ENCODE measurements around the gene SLC15A3.

SLC15A3 gene

GRCh38 chr11:60939855-60940254, 12.1 kb downstream of the SLC15A3 start:
- H3K36me3 ChIP-seq (ENCODE audit: insufficient read depth, low read length) = peaks cover 17% of the 10 kb centered on the region
- H3K4me1 ChIP-seq (ENCODE audit: insufficient read depth, low read length) = peaks cover 8% of the 10 kb centered on the region
- H3K4me3 ChIP-seq (ENCODE audit: low read length) = no peak overlapping the region
- no peaks in the 10 kb centered on the region for H3K9me3 ChIP-seq (ENCODE audit: low read length)
- no peak overlapping the region for H2AFZ ChIP-seq (ENCODE audit: low read depth, low read length)
- no peaks in the 10 kb centered on the region for H3K27me3 ChIP-seq (ENCODE audit: insufficient read depth, low read length)

DNA sequence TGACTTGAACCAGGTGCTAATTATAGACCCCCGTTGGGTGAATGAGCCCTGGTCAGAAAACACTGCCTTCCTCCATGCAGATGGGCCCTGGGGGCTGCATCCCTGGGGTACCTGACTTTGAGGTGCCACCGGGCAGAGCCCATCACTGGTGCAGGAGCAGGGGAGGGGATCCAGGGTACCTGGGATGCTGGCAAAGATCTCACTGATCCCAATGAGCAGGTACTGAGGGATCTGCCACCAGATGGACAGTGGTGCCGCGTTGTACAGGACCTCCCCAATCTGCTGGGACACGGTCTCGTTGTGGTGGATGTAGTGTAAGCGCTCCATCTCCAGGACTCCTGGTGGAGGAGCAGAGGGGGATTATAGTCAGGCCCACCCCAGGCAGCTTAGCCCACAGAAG, 12.7 kb downstream of the SLC15A3 start:
- no peaks in the 10 kb centered on the region for H3K27me3 ChIP-seq (ENCODE audit: insufficient read depth, low read length)
- H2AFZ ChIP-seq (ENCODE audit: low read depth, low read length) = no peak overlapping the region
- peaks cover 17% of the 10 kb centered on the region for H3K36me3 ChIP-seq (ENCODE audit: insufficient read depth, low read length)
- H3K4me1 ChIP-seq (ENCODE audit: insufficient read depth, low read length) = peaks cover 8% of the 10 kb centered on the region
- H3K4me3 ChIP-seq (ENCODE audit: low read length) = no peak overlapping the region
- H3K9me3 ChIP-seq (ENCODE audit: low read length) = no peaks in the 10 kb centered on the region

GRCh38 chr11:60938500-60938899, 13.5 kb downstream of the SLC15A3 start:
- Histone ChIP-seq H3K4me3 (ENCODE audit: low read length) (no peak overlapping the region), H3K9me3 (ENCODE audit: low read length) (no peaks in the 10 kb centered on the region), H3K36me3 (ENCODE audit: insufficient read depth, low read length) (peaks cover 24% of the 10 kb centered on the region), H3K27me3 (ENCODE audit: insufficient read depth, low read length) (no peaks in the 10 kb centered on the region), H3K4me1 (ENCODE audit: insufficient read depth, low read length) (peaks cover 8% of the 10 kb centered on the region), H2AFZ (ENCODE audit: low read depth, low read length) (no peak overlapping the region)

GRCh38 chr11:60937811-60938210, 14.2 kb downstream of the SLC15A3 start:
- H2AFZ ChIP-seq (ENCODE audit: low read depth, low read length) = no peak overlapping the region
- H3K36me3 ChIP-seq (ENCODE audit: insufficient read depth, low read length) = peaks cover 26% of the 10 kb centered on the region
- no peak overlapping the region for H3K4me3 ChIP-seq (ENCODE audit: low read length)

DNA sequence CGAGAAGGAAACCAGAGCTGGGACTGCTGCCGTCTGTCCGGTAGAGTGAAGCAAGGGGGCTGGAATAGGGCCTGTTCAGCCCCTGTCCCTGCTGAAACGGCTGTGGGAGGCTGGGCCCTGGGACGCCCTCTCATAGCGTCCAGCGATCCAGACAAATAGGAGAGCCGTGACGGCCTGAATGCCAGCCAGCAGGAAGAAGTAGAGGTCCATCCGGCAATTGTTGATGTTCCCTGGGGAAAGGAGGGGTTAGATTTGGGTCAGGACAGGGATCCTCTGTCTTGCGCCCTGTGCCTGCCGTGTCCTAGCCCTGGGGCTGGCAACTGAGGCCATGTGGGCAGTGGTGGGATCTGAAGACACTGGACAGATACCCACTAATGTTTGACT, 14.8 kb downstream of the SLC15A3 start:
- H2AFZ ChIP-seq (ENCODE audit: low read depth, low read length) = no peak overlapping the region
- peaks cover 33% of the 10 kb centered on the region for H3K36me3 ChIP-seq (ENCODE audit: insufficient read depth, low read length)
- no peaks in the 10 kb centered on the region for H3K9me3 ChIP-seq (ENCODE audit: low read length)
- peaks cover 12% of the 10 kb centered on the region for H3K4me1 ChIP-seq (ENCODE audit: insufficient read depth, low read length)
- no peaks in the 10 kb centered on the region for H3K27me3 ChIP-seq (ENCODE audit: insufficient read depth, low read length)
- no peak overlapping the region for H3K4me3 ChIP-seq (ENCODE audit: low read length)

More at GRCh38 chr11:60937811-60938210, 14.2 kb downstream of the SLC15A3 start:
- H3K9me3 ChIP-seq (ENCODE audit: low read length) = no peaks in the 10 kb centered on the region
- no peaks in the 10 kb centered on the region for H3K27me3 ChIP-seq (ENCODE audit: insufficient read depth, low read length)
- H3K4me1 ChIP-seq (ENCODE audit: insufficient read depth, low read length) = peaks cover 9% of the 10 kb centered on the region

DNA sequence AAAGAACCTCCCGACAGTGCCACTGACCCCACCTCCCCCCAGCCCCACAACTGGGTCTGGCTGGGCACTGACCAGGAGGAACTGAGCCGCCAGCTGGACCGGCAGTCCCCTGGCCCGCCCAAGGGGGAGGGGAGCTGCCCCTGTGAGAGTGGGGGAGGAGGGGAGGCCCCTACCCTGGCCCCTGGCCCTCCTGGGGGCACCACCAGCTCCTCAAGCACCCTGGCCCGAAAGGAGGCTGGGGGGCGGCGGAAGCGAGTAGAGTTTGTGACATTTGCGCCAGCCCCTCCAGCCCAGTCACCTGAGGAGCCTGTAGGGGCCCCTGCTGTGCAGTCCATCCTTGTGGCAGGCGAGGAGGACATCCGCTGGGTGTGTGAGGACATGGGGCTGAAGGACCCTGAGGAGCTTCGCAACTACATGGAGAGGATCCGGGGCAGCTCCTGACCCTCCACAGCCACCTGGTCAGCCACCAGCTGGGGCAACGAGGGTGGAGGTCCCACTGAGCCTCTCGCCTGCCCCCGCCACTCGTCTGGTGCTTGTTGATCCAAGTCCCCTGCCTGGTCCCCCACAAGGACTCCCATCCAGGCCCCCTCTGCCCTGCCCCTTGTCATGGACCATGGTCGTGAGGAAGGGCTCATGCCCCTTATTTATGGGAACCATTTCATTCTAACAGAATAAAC, 15.4 kb downstream of the SLC15A3 start:
- Histone ChIP-seq H3K4me1 (ENCODE audit: insufficient read depth, low read length) (peaks cover 12% of the 10 kb centered on the region), H3K36me3 (ENCODE audit: insufficient read depth, low read length) (peaks cover 38% of the 10 kb centered on the region), H3K9me3 (ENCODE audit: low read length) (no peaks in the 10 kb centered on the region), H3K4me3 (ENCODE audit: low read length) (no peak overlapping the region), H2AFZ (ENCODE audit: low read depth, low read length) (no peak overlapping the region), H3K27me3 (ENCODE audit: insufficient read depth, low read length) (no peaks in the 10 kb centered on the region)

- Histone ChIP-seq H3K9me3 (ENCODE audit: low read length) (no peaks in the 10 kb centered on the region), H3K27me3 (ENCODE audit: insufficient read depth, low read length) (no peaks in the 10 kb centered on the region), H2AFZ (ENCODE audit: low read depth, low read length) (no peak overlapping the region), H3K36me3 (ENCODE audit: insufficient read depth, low read length) (peaks cover 46% of the 10 kb centered on the region), H3K4me1 (ENCODE audit: insufficient read depth, low read length) (peaks cover 12% of the 10 kb centered on the region), H3K4me3 (ENCODE audit: low read length) (no peak overlapping the region)
These were observed 16.1 kb downstream of the SLC15A3 start for GRCh38 chr11:60935676-60936442.

DNA sequence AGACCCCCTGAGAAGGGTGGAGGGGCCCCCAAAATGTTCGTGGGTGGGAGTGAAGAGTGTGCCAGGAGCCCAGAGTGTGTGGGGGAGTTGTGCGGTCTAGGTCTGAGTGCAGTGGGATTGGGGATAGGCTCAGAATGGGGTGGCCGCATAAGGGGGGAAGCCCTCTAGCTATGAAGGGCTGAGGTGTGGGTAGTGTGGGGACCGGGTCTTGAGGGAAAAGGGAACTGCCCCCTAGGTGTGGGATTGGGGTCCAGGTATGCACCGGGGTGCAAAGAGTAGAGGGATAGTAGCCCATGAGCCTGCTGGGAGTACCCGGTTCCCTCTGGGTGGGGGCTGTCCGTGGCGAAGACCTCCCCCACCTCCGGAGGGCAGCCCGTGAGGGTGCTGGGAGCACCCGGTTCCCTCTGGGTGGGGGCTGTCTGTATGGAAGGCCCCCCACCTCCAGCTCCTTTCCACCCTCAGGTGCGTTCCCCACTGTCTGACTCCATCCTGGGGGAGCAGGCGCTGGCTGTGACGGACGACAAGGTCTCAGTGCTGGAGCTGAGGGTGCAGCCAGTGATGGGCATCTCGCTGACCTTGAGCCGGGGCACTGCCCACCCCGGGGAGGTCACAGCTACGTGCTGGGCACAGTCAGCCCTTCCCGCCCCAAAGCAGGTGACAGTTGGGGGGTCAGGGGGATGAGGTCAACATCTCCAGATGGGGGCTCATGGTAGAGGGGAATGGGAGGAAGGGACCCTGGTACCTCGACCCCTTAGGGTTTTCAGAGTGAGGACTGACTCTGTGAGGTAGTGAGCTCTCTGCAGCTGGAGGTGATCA, 17.0 kb downstream of the SLC15A3 start:
- H3K27me3 ChIP-seq (ENCODE audit: insufficient read depth, low read length) = no peaks in the 10 kb centered on the region
- peaks cover 12% of the 10 kb centered on the region for H3K4me1 ChIP-seq (ENCODE audit: insufficient read depth, low read length)
- peaks cover 54% of the 10 kb centered on the region for H3K36me3 ChIP-seq (ENCODE audit: insufficient read depth, low read length)
- no peak overlapping the region for H2AFZ ChIP-seq (ENCODE audit: low read depth, low read length)
- H3K4me3 ChIP-seq (ENCODE audit: low read length) = no peak overlapping the region
- H3K9me3 ChIP-seq (ENCODE audit: low read length) = no peaks in the 10 kb centered on the region

DNA sequence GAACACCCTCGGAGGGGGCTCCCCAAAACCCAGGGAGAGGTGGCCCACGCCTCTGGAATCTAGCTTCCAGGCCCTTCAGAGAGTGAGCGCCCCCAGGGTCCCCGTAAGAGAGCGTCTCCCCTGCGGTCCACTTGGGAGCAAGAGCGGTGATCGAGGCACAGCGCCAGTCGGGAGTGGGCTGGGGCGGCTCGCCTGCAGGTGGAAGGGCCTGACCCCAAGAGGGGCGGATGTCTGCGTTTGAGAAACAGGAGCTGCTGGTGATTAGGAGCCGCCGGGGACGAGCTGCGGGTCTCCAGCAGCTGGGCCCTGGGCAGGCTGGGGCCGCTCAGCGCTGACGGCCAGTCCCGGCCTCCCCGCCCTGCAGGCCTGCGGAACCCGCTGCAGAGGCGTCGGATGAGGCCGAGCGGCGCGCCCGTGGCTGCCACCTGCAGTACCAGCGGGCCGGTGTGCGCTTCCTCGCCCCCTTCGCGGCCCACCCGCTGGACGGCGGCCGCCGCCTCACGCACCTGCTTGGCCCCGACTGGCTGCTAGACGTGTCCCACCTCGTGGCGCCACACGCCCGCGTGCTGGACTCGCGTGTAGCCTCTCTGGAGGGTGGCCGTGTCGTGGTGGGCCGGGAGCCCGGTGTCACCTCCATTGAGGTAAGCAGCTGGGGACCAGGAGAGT, 17.7 kb downstream of the SLC15A3 start:
- Histone ChIP-seq H3K9me3 (ENCODE audit: low read length) (no peaks in the 10 kb centered on the region), H3K27me3 (ENCODE audit: insufficient read depth, low read length) (no peaks in the 10 kb centered on the region), H3K4me3 (ENCODE audit: low read length) (no peak overlapping the region), H2AFZ (ENCODE audit: low read depth, low read length) (no peak overlapping the region), H3K36me3 (ENCODE audit: insufficient read depth, low read length) (peaks cover 61% of the 10 kb centered on the region), H3K4me1 (ENCODE audit: insufficient read depth, low read length) (peaks cover 12% of the 10 kb centered on the region)

DNA sequence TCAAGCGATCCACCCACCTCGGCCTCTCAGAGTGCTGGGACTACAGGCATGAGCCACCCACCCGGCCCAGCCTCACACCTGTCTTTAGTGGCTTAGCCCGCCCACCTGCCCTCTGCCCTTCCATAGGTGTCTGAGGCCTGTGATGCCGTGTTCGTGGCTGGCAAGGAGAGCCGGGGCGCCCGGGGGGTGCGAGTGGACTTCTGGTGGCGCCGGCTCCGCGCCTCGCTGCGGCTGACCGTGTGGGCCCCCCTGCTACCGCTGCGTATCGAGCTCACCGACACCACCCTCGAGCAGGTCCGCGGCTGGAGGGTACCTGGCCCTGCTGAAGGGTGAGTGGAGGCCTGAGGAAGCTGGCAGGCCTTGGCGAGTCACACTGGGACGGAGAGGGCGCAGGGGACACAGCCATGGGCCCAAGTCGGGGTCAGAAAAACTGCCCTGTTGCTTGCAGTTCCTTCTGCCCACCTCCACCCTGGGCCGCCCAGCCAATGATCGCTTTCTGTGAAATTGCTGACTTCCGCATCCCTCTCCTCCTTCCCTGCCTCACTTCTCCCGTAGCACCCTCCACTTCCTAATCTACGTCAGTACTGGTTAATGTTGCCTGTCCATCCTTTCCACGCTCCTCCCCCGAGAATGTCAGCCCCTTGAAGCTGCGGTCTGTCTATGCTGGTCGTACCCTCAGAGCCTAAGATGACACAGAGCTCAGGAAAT, 18.4 kb downstream of the SLC15A3 start:
- no peak overlapping the region for H2AFZ ChIP-seq (ENCODE audit: low read depth, low read length)
- peaks cover 10% of the 10 kb centered on the region for H3K4me1 ChIP-seq (ENCODE audit: insufficient read depth, low read length)
- H3K27me3 ChIP-seq (ENCODE audit: insufficient read depth, low read length) = no peaks in the 10 kb centered on the region
- H3K9me3 ChIP-seq (ENCODE audit: low read length) = no peaks in the 10 kb centered on the region
- H3K36me3 ChIP-seq (ENCODE audit: insufficient read depth, low read length) = peaks cover 67% of the 10 kb centered on the region
- H3K4me3 ChIP-seq (ENCODE audit: low read length) = no peak overlapping the region

GRCh38 chr11:60932605-60933356, 19.2 kb downstream of the SLC15A3 start:
- H2AFZ ChIP-seq (ENCODE audit: low read depth, low read length) = no peak overlapping the region
- no peak overlapping the region for H3K4me3 ChIP-seq (ENCODE audit: low read length)
- H3K9me3 ChIP-seq (ENCODE audit: low read length) = no peaks in the 10 kb centered on the region
- H3K4me1 ChIP-seq (ENCODE audit: insufficient read depth, low read length) = peaks cover 3% of the 10 kb centered on the region
- H3K36me3 ChIP-seq (ENCODE audit: insufficient read depth, low read length) = peaks cover 74% of the 10 kb centered on the region
- no peaks in the 10 kb centered on the region for H3K27me3 ChIP-seq (ENCODE audit: insufficient read depth, low read length)

DNA sequence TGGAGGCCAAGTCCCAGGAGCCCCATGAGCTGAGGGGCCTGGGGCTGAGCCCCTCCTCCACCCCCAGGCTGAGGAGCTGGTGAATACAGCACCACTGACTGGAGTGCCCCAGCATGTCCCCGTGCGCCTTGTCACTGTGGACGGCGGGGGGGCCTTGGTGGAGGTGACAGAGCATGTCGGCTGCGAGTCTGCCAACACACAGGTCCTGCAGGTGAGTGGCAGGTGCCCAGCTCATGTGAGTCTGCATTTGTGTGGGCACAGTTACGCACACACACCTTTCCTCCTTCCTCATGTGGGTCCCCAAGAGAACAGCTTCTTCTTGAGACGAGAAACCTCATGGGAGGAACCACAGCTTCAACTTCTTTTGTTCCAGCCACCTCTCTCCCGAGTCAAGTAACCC, 20.1 kb downstream of the SLC15A3 start:
- Histone ChIP-seq H3K27me3 (ENCODE audit: insufficient read depth, low read length) (no peaks in the 10 kb centered on the region), H3K4me3 (ENCODE audit: low read length) (no peak overlapping the region), H2AFZ (ENCODE audit: low read depth, low read length) (no peak overlapping the region), H3K36me3 (ENCODE audit: insufficient read depth, low read length) (peaks cover 76% of the 10 kb centered on the region), H3K4me1 (ENCODE audit: insufficient read depth, low read length) (peaks cover 3% of the 10 kb centered on the region), H3K9me3 (ENCODE audit: low read length) (no peaks in the 10 kb centered on the region)
